GM12878 (cell line): ENCODE results near the gene ALPK1. TPM values are rescaled to one million over a fixed set of nuclear protein-coding genes. Genes with fewer than 3 reads are reported as not detected.

Experiments used
- ATAC-seq: fragments of 200-7000 bp; cut with Tn5 transposase; 3 replicates; pipeline ENCODE4 v1.9.1; 2020; ENCODE audit warnings: mild to moderate bottlenecking, moderate library complexity
- BruUV-seq: library from RNA; stranded (reverse); fragments of 400-500 nt; replicated peaks from 2 replicates; lab custom pipeline; 2021; lab: Mats Ljungman, UMichigan
- CTCF ChIA-PET: fragments of 300-600 bp; sonication (Branson Sonifier 250); formaldehyde crosslinking; extraction: SDS; loops from one replicate; lab custom pipeline; 2021; ENCODE audit warnings: inconsistent platforms; lab: Yijun Ruan, JAX
- POLR2A ChIA-PET: fragments of 350-600 bp; formaldehyde crosslinking; extraction: SDS; loops from one replicate; lab custom pipeline; 2021; ENCODE audit warnings: inconsistent platforms; lab: Charles Lee
- RAD21 ChIA-PET: fragments of 300-600 bp; sonication (Branson Sonifier 250); formaldehyde crosslinking; loops from one replicate; lab custom pipeline; 2023; ENCODE audit warnings: antibody characterized with exemption; ENCODE audit not compliant: unreplicated experiment; lab: Charles Lee
- SMC1A ChIA-PET: fragments of 300-600 bp; sonication (Branson Sonifier 250); formaldehyde crosslinking; loops from one replicate; lab custom pipeline; 2023; ENCODE audit not compliant: unreplicated experiment, uncharacterized antibody; lab: Charles Lee
- DNase-seq: peaks from one replicate; pipeline ENCODE4 v3.0.0-alpha.2; 2011; ENCODE audit warnings: low read depth, low spot score
- FAIRE-seq: peaks from 3 replicates; lab custom pipeline; 2011; peaks lifted over from hg19 to GRCh38; lab: Jason Lieb, UNC
- H2AFZ ChIP-seq: 2 replicates; pipeline ENCODE4 v1.6.0; 2011; ENCODE audit warnings: low read depth, low read length, control low read depth; ENCODE audit not compliant: control insufficient read depth
- H3K27ac ChIP-seq: 2 replicates; pipeline ENCODE4 v1.5.1; 2011; ENCODE audit warnings: control low read depth; ENCODE audit not compliant: control insufficient read depth, insufficient read depth
- H3K27me3 ChIP-seq, 2 experiments: replicated peaks in 1 of 2; 2 replicates each; pipeline versions ENCODE4 v1.6.0 to v1.6.1; 2011; ENCODE audit warnings: low read length in 1 of 2; ENCODE audit not compliant: control insufficient read depth in 2 of 2, insufficient read depth in 2 of 2
- H3K36me3 ChIP-seq, 2 experiments: 2 replicates each; pipeline ENCODE4 v1.5.1; 2011; ENCODE audit warnings: low read length in 1 of 2; ENCODE audit not compliant: control insufficient read depth in 2 of 2, insufficient read depth in 2 of 2
- H3K4me1 ChIP-seq: 2 replicates; pipeline ENCODE4 v1.6.1; 2011; ENCODE audit warnings: mild to moderate bottlenecking, low read length, moderate library complexity, mixed read lengths; ENCODE audit not compliant: control insufficient read depth, insufficient read depth
- H3K4me2 ChIP-seq: 2 replicates; pipeline ENCODE4 v1.6.0; 2011; ENCODE audit warnings: control low read depth; ENCODE audit not compliant: control insufficient read depth, insufficient read depth
- H3K4me3 ChIP-seq: fragments of 200-600 bp; sonication (generic); 2 replicates; pipeline ENCODE4 v1.5.1; 2016
- H3K79me2 ChIP-seq: 2 replicates; pipeline ENCODE4 v1.6.0; 2011; ENCODE audit warnings: low read length; ENCODE audit not compliant: control insufficient read depth, insufficient read depth
- H3K9ac ChIP-seq: 2 replicates; pipeline ENCODE4 v1.8.0; 2011; ENCODE audit warnings: low read length, control low read depth, mixed read lengths; ENCODE audit not compliant: control insufficient read depth, insufficient read depth
- H3K9me3 ChIP-seq: replicated peaks from 3 replicates; pipeline ENCODE4 v1.5.1; 2011; ENCODE audit warnings: mild to moderate bottlenecking, low read length; ENCODE audit not compliant: control insufficient read depth, insufficient read depth
- H4K20me1 ChIP-seq: 2 replicates; pipeline ENCODE4 v1.6.0; 2011; ENCODE audit not compliant: control insufficient read depth, insufficient read depth
- FOS ChIP-seq: IDR thresholded peaks from 3 replicates; pipeline ENCODE4 v1.6.1; 2011; ENCODE audit warnings: borderline replicate concordance; ENCODE audit not compliant: insufficient read length; ENCODE audit errors: extremely low read depth
- GABPA ChIP-seq: IDR thresholded peaks from 2 replicates; pipeline ENCODE4 v1.6.1; 2014; ENCODE audit warnings: antibody characterized with exemption, low read depth, mild to moderate bottlenecking, inconsistent platforms
- KLF5 ChIP-seq: fragments of 450-650 bp; IDR thresholded peaks from 2 replicates; pipeline ENCODE4 v1.6.1; 2014; ENCODE audit warnings: mild to moderate bottlenecking; ENCODE audit not compliant: partially characterized antibody
- SIX5 ChIP-seq: IDR thresholded peaks from 2 replicates; pipeline ENCODE4 v1.6.1; 2011; ENCODE audit warnings: mild to moderate bottlenecking, low read depth, low read length, moderate library complexity; ENCODE audit not compliant: severe bottlenecking
- SREBF1 ChIP-seq: IDR thresholded peaks from 2 replicates; pipeline ENCODE4 v1.6.1; 2012; ENCODE audit warnings: mild to moderate bottlenecking, low read length
- ZNF384 ChIP-seq: IDR thresholded peaks from 2 replicates; pipeline ENCODE4 v1.6.1; 2012; ENCODE audit warnings: low read depth, mild to moderate bottlenecking, low read length, improper control_type of control experiment, borderline replicate concordance
- WGBS: methylation state at CpG from one replicate; pipeline ENCODE4 v1.1.6; 2016; ENCODE audit warnings: low lambda C conversion rate; ENCODE audit not compliant: insufficient replicate concordance, insufficient coverage; ENCODE audit errors: missing lambda C conversion rate; 5-methylcytosine and 5-hydroxymethylcytosine counted together
- in situ Hi-C: fragments of 300-500 bp; cut with MboI; formaldehyde crosslinking; loops from 9 replicates; pipeline ENCODE4 v1.14.3; 2018; ENCODE audit warnings: mixed read lengths
- intact Hi-C: fragments of 100-400 bp; cut with micrococcal nuclease; formaldehyde crosslinking; loops from one replicate; pipeline ENCODE4 v1.14.2; 2022; ENCODE audit not compliant: unreplicated experiment
- polyA plus RNA-seq, 11 experiments: library from polyadenylated mRNA; depleted of rRNA in 4 of 11; unstranded in 6 of 11; stranded (reverse) in 5 of 11; fragments of >200 nt; fragmentation: Nextera tagmentation in 4 of 11; fragmentation: Illumina TruSeq in 1 of 11; extraction: Ambion mirVana in 4 of 11; extraction: Trizol in 1 of 11; gene quantifications; 1 replicate in 1 of 11; 2 replicates in 10 of 11; pipeline versions ENCODE4 v1.2.1 to v1.2.3, GENCODE V29; 2011 to 2016; ENCODE audit warnings: inconsistent platforms in 2 of 11, missing spikeins in 2 of 11, low read depth in 1 of 11
- total RNA-seq, 4 experiments: library from RNA; depleted of rRNA in 3 of 4; stranded (reverse); fragments of >200 nt in 3 of 4; fragmentation: Illumina TruSeq in 1 of 4; extraction: Trizol in 1 of 4; gene quantifications; 2 replicates each; pipeline versions ENCODE4 v1.2.1 to v1.2.3, GENCODE V29; 2013 to 2021
- TF ChIP-seq, protein P1 (sequence below): fragments of 450-650 bp; IDR thresholded peaks from 2 replicates; pipeline ENCODE4 v1.6.1; 2017; ENCODE audit warnings: antibody characterized with exemption, mild to moderate bottlenecking, moderate library complexity
- TF ChIP-seq, protein P2 (sequence below): IDR thresholded peaks from 2 replicates; pipeline ENCODE4 v1.6.1; 2012; ENCODE audit warnings: low read depth, low read length, improper control_type of control experiment

Gene ALPK1
- total and polyA plus RNA-seq, 10 of the 15 experiments (the other 5 are each of a cell fraction or from before 2014, with no cell fraction given): 8.5 to 32.3 (median 22.6) TPM

DNA sequence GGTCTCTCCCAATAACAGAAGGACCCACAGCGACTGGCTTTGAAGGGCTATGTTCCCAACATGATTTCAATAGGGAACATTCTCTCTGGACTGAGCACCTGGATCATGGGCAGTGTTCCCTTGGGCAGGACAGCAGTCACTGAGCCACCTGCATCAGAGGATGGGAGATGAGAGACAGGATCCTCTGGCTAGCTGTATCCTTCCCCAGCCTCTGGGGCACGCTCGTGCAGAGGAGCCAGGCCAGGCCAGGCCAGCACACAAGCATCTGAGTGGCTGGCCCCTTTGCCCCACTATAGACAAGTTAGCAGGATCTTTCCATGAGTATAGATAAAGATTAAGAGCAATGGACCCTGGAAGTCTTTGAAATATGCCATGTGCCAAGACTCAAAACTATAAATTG lies 152.5 kb downstream of the ALPK1 start:
- DNase-seq: no peak
- ChIA-PET POLR2A (no interaction called here), RAD21 (no interaction called here)
- H3K9me3 ChIP-seq: no peaks in the 10 kb centered on the region; the same call in 2 of the 3 replicates
- H3K4me3 ChIP-seq: no peak overlapping the region
- no TSS peak for BruUV-seq
- no peaks in the 10 kb centered on the region for H4K20me1 ChIP-seq
- no peak overlapping the region for H3K27ac ChIP-seq
- no peak for FAIRE-seq
- H3K79me2 ChIP-seq: no peaks in the 10 kb centered on the region
- intact Hi-C loops (no loop called here), in situ Hi-C loops (no loop called here)
- H2AFZ ChIP-seq: no peak overlapping the region
- no peaks in the 10 kb centered on the region for H3K27me3 ChIP-seq
- no peaks in the 10 kb centered on the region for H3K36me3 ChIP-seq
- TF ChIP-seq ZNF384 (no peak), SREBF1 (no peak), GABPA (no peak), FOS (no peak), KLF5 (no peak), SIX5 (no peak)
- TF ChIP-seq, protein P1, sequence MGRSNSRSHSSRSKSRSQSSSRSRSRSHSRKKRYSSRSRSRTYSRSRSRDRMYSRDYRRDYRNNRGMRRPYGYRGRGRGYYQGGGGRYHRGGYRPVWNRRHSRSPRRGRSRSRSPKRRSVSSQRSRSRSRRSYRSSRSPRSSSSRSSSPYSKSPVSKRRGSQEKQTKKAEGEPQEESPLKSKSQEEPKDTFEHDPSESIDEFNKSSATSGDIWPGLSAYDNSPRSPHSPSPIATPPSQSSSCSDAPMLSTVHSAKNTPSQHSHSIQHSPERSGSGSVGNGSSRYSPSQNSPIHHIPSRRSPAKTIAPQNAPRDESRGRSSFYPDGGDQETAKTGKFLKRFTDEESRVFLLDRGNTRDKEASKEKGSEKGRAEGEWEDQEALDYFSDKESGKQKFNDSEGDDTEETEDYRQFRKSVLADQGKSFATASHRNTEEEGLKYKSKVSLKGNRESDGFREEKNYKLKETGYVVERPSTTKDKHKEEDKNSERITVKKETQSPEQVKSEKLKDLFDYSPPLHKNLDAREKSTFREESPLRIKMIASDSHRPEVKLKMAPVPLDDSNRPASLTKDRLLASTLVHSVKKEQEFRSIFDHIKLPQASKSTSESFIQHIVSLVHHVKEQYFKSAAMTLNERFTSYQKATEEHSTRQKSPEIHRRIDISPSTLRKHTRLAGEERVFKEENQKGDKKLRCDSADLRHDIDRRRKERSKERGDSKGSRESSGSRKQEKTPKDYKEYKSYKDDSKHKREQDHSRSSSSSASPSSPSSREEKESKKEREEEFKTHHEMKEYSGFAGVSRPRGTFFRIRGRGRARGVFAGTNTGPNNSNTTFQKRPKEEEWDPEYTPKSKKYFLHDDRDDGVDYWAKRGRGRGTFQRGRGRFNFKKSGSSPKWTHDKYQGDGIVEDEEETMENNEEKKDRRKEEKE: no peak
- TF ChIP-seq, protein P2, sequence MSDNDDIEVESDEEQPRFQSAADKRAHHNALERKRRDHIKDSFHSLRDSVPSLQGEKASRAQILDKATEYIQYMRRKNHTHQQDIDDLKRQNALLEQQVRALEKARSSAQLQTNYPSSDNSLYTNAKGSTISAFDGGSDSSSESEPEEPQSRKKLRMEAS: no peak
- TF ChIP-seq, all 136 proteins: peak for 0
- WGBS: 73% methylated on average over 3 of the region's 3 CpGs
- ChIA-PET SMC1A (interaction anchor here (0.8 to 1.5 kb wide), 2 partner anchors 10 to 350 kb away, joined by 3 read pairs; no protein-coding TSS in a partner anchor), CTCF (interaction anchor here (1.4 kb wide), 1 partner anchor 350 kb away, joined by 4 read pairs; no protein-coding TSS in a partner anchor)
- Histone ChIP-seq H3K4me1 (no peaks in the 10 kb centered on the region), H3K9ac (no peak overlapping the region), H3K4me2 (no peak overlapping the region)
- no peak for ATAC-seq
